HG03045 (cell line): ENCODE measurements around the gene EXOC6B.

Experiments
- ATAC-seq: cut with Tn5 transposase; IDR thresholded peaks from one replicate; pipeline ENCODE4 v1.9.1; 2021; ENCODE audit warnings: mild to moderate bottlenecking, moderate library complexity; ENCODE audit not compliant: unreplicated experiment

The EXOC6B gene

GRCh38 chr2:72830273-72830672 lies 4.4 kb upstream of the EXOC6B start:
- no peak for ATAC-seq

- no peak for ATAC-seq
These were observed 3.1 kb upstream of the EXOC6B start for GRCh38 chr2:72828840-72829507.

- ATAC-seq = no peak
These were observed 2.3 kb upstream of the EXOC6B start for GRCh38 chr2:72827966-72828646.

- no peak for ATAC-seq
These were observed 1.7 kb upstream of the EXOC6B start for GRCh38 chr2:72827487-72827886.

GRCh38 chr2:72826156-72826477 lies 284 bp upstream of the EXOC6B start:
- ATAC-seq = no peak

GRCh38 chr2:72824224-72824842 lies 1.5 kb downstream of the EXOC6B start:
- no peak for ATAC-seq

- ATAC-seq = no peak
These were observed 3.0 kb downstream of the EXOC6B start for GRCh38 chr2:72822794-72823193.

- no peak for ATAC-seq
These were observed 3.9 kb downstream of the EXOC6B start for GRCh38 chr2:72821983-72822382.

- no peak for ATAC-seq
These were observed 4.7 kb downstream of the EXOC6B start for GRCh38 chr2:72821118-72821517.

GRCh38 chr2:72819501-72819900 lies 6.3 kb downstream of the EXOC6B start:
- ATAC-seq = no peak

GRCh38 chr2:72815655-72816278 lies 10.1 kb downstream of the EXOC6B start:
- no peak for ATAC-seq

GRCh38 chr2:72813841-72814240 lies 12.0 kb downstream of the EXOC6B start:
- ATAC-seq = no peak

- no peak for ATAC-seq
These were observed 15.7 kb downstream of the EXOC6B start for GRCh38 chr2:72810165-72810564.

GRCh38 chr2:72809095-72809494 lies 16.7 kb downstream of the EXOC6B start:
- no peak for ATAC-seq

- ATAC-seq = no peak
These were observed 19.4 kb downstream of the EXOC6B start for GRCh38 chr2:72806280-72806945.

- no peak for ATAC-seq
These were observed 22.1 kb downstream of the EXOC6B start for GRCh38 chr2:72803626-72804320.

- no peak for ATAC-seq
These were observed 22.7 kb downstream of the EXOC6B start for GRCh38 chr2:72803151-72803550.

- no peak for ATAC-seq
These were observed 25.3 kb downstream of the EXOC6B start for GRCh38 chr2:72800492-72800891.

- ATAC-seq = no peak
These were observed 28.1 kb downstream of the EXOC6B start for GRCh38 chr2:72797740-72798139.

GRCh38 chr2:72796766-72797165 lies 29.1 kb downstream of the EXOC6B start:
- ATAC-seq = no peak

- ATAC-seq = no peak
These were observed 31.3 kb downstream of the EXOC6B start for GRCh38 chr2:72794572-72794971.
